Aorta (tissue), 5 donors: Measurements from ENCODE around the gene HYI. TPM values are rescaled to one million over a fixed set of nuclear protein-coding genes. Genes with fewer than 3 reads are reported as not detected.
A peak's percentile ranks its signal among the peaks of the same experiment; 100 is the strongest.

ENCODE experiments used
- ATAC-seq: fragments of 200-7000 bp; cut with Tn5 transposase; one replicate; pipeline ENCODE4 v1.9.1; 2022; ENCODE audit warnings: moderate library complexity; ENCODE audit not compliant: low FRiP score
- DNase-seq, 2 donors: peaks; one replicate each; pipeline ENCODE4 v3.0.0-alpha.2; 2020
- H3K27ac ChIP-seq, 2 donors: one replicate each; pipeline ENCODE4 v1.5.1; 2013; ENCODE audit warnings: low read length in 2 of 2, mild to moderate bottlenecking in 2 of 2, moderate library complexity in 2 of 2, control low read depth in 1 of 2, inconsistent platforms in 1 of 2, low read depth in 1 of 2
- H3K27me3 ChIP-seq, 2 donors: one replicate each; pipeline ENCODE4 v1.6.1; 2013; ENCODE audit warnings: control low read depth in 1 of 2, low read length in 1 of 2, mild to moderate bottlenecking in 1 of 2, moderate library complexity in 1 of 2; ENCODE audit not compliant: insufficient read depth in 2 of 2, control insufficient read depth in 1 of 2
- H3K36me3 ChIP-seq, 2 donors: one replicate each; pipeline ENCODE4 v1.6.1; 2013; ENCODE audit warnings: control low read depth in 1 of 2, low read length in 1 of 2, mild to moderate bottlenecking in 1 of 2; ENCODE audit not compliant: insufficient read depth in 2 of 2, control insufficient read depth in 1 of 2
- H3K4me1 ChIP-seq, 2 donors: one replicate each; pipeline ENCODE4 v1.6.1; 2013; ENCODE audit warnings: low read length in 2 of 2, control low read depth in 1 of 2, mild to moderate bottlenecking in 1 of 2, moderate library complexity in 1 of 2; ENCODE audit not compliant: insufficient read depth in 2 of 2, control insufficient read depth in 1 of 2
- H3K4me3 ChIP-seq, 2 donors: one replicate each; pipeline ENCODE4 v1.5.1; 2013; ENCODE audit warnings: low read length in 2 of 2, control low read depth in 1 of 2, mild to moderate bottlenecking in 1 of 2
- H3K9me3 ChIP-seq: one replicate; pipeline ENCODE4 v1.6.1; 2013; ENCODE audit warnings: mild to moderate bottlenecking, low read length; ENCODE audit not compliant: control insufficient read depth
- WGBS, 2 donors: extraction: QIAGEN DNeasy Blood & Tissue Kit; methylation state at CpG; one replicate each; pipeline ENCODE4 v1.1.7; 2013; 5-methylcytosine and 5-hydroxymethylcytosine counted together
- intact Hi-C, 2 donors: fragments of 100-400 bp; cut with DNase I; formaldehyde crosslinking; loops; one replicate each; pipeline versions ENCODE4 v1.14.2 to v1.15.0; 2022
- polyA plus RNA-seq, 2 donors: library from polyadenylated mRNA; stranded (reverse); fragments of 200-250 nt; gene quantifications; one replicate each; pipeline ENCODE4 v1.2.3, GENCODE V29; 2013
- total RNA-seq, 2 donors: library from RNA; stranded (reverse); fragmentation: NEBNext Ultra II Directional; extraction: Animal tissue kit (Norgen Biotek cat#: 25700); gene quantifications; one replicate each; pipeline ENCODE4 v1.2.1, GENCODE V29; 2021
- donor health status: healthy with polysubstance abuse.
- donor health status: Bipolar disorder and iron deficiency.
- donor health status: DM: no; HTN: no; CAD: no.
- donor health status: DM: no; HTN: no; CAD: no.
- donor health status: DM: yes; HTN: yes; CAD: no.

Gene HYI
- total and polyA plus RNA-seq, 4 donors: 38.0 to 190 (median 63.6) TPM

DNA sequence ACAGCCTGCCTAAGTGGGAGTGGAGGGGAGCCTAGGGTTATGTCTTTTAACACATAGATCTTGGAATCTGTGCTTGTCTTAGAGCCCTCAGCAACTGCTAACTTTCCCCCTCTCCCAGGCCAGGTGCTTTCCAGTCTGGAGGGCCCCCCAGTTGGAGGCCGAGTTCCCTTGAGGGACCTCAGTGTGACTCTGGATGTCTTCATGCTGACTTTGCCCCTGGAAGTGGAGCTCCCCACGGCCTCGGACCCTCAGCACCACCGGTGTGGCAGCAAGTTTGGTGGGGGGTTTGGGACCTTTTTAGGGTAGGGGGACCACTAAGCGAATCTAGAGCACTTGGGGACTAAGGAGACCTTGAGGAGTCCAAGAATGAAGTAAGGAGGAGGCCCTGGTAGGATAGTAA lies 22.9 kb downstream of the HYI start:
- intact Hi-C loops: no loop called here
- Histone ChIP-seq H3K4me1 (no peaks in the 10 kb centered on the region), H3K9me3 (no peaks in the 10 kb centered on the region), H3K27me3 (no peaks in the 10 kb centered on the region), H3K27ac (no peak overlapping the region), H3K36me3 (peaks cover 13 to 18% of the 10 kb centered on the region in 2 donors), H3K4me3 (no peak overlapping the region)
- DNase-seq (peak in 1 of 2 donors; percentile 35), ATAC-seq (no peak)
- WGBS, 2 donors: 95 to 96% methylated on average over 5 of the region's 5 CpGs

- H3K4me3 ChIP-seq: no peak overlapping the region
- intact Hi-C loops: no loop called here
- H3K9me3 ChIP-seq: no peaks in the 10 kb centered on the region
- WGBS, 2 donors: 86% methylated on average over 9 of the region's 9 CpGs
- H3K36me3 ChIP-seq: peaks cover 10 to 21% of the 10 kb centered on the region in 2 donors
- peak in 1 of 2 donors; percentile 47 for DNase-seq
- H3K27me3 ChIP-seq: no peaks in the 10 kb centered on the region
- H3K27ac ChIP-seq: no peak overlapping the region
- no peak for ATAC-seq
- H3K4me1 ChIP-seq: no peaks in the 10 kb centered on the region
Measured at GRCh38 chr1:43427941-43428340, 25.8 kb downstream of the HYI start.

DNA sequence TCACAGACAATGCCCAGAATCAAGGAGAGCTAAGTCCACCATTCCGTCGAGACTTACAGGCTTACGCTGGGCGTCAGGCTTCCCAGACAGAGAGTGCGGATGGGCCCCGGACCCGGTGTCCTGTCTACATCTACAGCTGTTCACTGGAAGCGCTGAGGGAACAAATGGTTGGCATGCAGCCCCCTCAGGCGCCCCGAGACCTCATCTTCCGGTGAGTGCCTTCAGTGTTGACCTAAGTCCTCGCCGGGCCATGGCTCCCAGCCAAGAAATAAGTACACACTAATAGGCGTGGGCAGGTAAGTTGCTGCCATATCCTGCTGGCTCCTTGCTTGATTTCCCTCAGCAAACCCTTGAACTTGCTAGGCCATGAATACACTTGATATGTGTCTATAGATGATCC lies 26.2 kb downstream of the HYI start:
- peak in 1 of 2 donors; percentile 67 for DNase-seq
- Histone ChIP-seq H3K4me1 (no peaks in the 10 kb centered on the region), H3K27me3 (no peaks in the 10 kb centered on the region), H3K36me3 (peaks cover 8 to 21% of the 10 kb centered on the region in 2 donors), H3K9me3 (no peaks in the 10 kb centered on the region), H3K4me3 (no peak overlapping the region), H3K27ac (no peak overlapping the region)
- 85 to 87% methylated on average over 14 of the region's 14 CpGs for WGBS, 2 donors
- no peak for ATAC-seq
- intact Hi-C loops: no loop called here

- peaks cover 4 to 30% of the 10 kb centered on the region in 2 donors for H3K36me3 ChIP-seq
- intact Hi-C loops: no loop called here
- no peak overlapping the region for H3K27ac ChIP-seq
- H3K27me3 ChIP-seq: no peaks in the 10 kb centered on the region
- peak in 1 of 2 donors; percentile 72 for DNase-seq
- 87 to 89% methylated on average over 11 of the region's 11 CpGs for WGBS, 2 donors
- H3K9me3 ChIP-seq: no peaks in the 10 kb centered on the region
- H3K4me1 ChIP-seq: no peaks in the 10 kb centered on the region
- H3K4me3 ChIP-seq: no peak overlapping the region
- ATAC-seq: no peak
Measured at GRCh38 chr1:43426221-43426620, 27.5 kb downstream of the HYI start.

DNA sequence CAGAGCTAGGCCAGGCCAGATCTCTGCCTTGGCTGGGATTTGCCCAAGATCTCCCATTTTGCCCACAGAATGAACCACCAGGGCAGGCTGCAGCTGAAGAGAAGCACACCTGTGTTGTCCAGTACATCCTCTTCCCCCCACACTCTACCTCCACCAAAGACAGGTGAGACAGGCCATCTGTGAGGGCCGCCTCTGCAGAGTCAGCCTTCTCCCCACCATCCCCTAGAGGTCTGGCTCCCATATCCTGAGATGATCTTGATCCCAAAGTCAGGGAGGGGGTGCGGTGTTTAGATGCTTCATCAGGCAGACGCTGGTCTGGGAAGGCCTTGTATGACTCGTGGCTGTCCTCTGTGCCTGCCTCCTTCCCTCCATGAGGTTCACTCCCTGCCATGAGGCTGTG lies 28.7 kb downstream of the HYI start:
- Histone ChIP-seq H3K4me3 (no peak overlapping the region), H3K36me3 (peaks cover 4 to 30% of the 10 kb centered on the region in 2 donors), H3K4me1 (no peaks in the 10 kb centered on the region), H3K9me3 (no peaks in the 10 kb centered on the region), H3K27me3 (no peaks in the 10 kb centered on the region), H3K27ac (no peak overlapping the region)
- peak in 1 of 2 donors; percentile 63 for DNase-seq
- ATAC-seq: no peak
- WGBS, 2 donors: 82 to 87% methylated on average over 4 of the region's 4 CpGs
- intact Hi-C loops: no loop called here

DNA sequence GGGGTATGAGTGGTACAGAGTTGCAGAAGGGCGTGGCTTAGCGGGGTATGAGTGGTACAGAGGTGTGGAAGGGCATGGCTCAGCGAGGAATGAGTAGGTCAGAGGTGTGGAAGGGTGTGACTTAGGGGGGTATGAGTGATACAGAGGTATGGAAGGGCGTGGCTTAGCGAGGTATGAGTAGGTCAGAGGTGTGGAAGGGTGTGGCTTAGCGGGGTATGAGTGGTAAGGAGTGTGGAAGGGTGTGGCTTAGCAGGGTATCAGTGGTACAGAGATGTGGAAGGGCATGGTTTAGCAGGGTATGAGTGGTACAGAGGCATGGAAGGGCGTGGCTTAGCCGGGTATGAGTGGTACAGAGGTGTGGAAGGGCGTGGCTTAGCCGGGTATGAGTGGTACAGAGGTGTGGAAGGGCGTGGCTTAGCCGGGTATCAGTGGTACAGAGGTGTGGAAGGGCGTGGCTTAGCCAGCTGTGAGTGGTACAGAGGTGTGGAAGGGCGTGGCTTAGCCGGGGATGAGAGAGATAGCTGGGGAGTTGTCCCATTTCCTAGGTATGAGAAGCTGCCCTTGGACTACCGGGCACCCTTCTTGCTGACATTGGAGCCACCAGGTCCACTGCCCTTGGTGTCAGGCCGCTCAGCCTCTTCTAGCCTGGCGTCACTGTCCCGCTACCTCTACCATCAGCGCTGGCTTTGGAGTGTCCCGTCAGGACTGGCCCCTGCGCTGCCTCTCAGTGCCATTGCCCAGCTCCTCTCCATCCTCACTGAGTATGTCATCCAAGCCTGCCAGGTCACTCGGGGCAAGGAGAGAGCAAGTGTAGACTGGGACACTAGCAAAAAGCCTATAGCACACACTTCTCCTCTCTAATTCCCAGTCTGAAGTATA lies 29.8 kb downstream of the HYI start:
- 94% methylated on average over 23 of the region's 23 CpGs for WGBS, 2 donors
- H3K4me1 ChIP-seq: no peaks in the 10 kb centered on the region
- DNase-seq: peak in 1 of 2 donors; percentile 53
- H3K4me3 ChIP-seq: no peak overlapping the region
- H3K36me3 ChIP-seq: peaks cover under 1 to 28% of the 10 kb centered on the region in 2 donors
- intact Hi-C loops: no loop called here
- no peak for ATAC-seq
- no peak overlapping the region for H3K27ac ChIP-seq
- H3K27me3 ChIP-seq: no peaks in the 10 kb centered on the region
- no peaks in the 10 kb centered on the region for H3K9me3 ChIP-seq

DNA sequence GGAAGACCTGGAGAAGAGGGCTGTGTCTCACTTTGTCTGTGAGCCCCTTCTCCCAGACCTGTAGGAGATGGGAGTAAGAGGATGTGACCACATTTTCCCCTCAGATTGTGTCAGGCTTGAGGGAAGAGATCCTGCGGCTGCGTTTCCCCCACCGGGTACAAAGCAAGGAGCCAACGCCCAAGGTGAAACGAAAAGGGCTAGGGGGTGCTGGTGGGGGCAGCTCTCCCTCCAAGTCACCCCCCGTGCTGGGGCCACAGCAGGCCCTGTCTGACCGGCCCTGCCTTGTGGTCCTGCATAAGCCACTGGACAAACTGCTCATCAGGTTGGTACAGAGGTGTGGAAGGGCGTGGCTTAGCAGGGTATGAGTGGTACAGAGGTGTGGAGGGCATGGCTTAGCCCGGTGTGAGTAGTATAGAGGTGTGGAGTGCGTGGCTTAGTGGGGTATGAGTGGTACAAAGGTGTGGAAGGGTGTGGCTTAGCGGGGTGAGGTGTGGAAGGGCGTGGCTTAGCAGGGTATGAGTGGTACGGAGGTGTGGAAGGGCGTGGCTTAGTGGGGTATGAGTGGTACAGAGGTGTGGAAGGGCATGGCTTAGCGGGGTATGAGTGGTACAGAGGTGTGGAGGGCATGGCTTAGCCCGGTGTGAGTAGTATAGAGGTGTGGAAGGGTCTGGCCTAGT lies 30.6 kb downstream of the HYI start:
- no peak for ATAC-seq
- intact Hi-C loops: no loop called here
- Histone ChIP-seq H3K4me1 (no peaks in the 10 kb centered on the region), H3K27me3 (no peaks in the 10 kb centered on the region), H3K36me3 (peaks cover 3 to 29% of the 10 kb centered on the region in 2 donors), H3K9me3 (no peaks in the 10 kb centered on the region), H3K27ac (no peak overlapping the region), H3K4me3 (no peak overlapping the region)
- peak in 1 of 2 donors; percentile 52 for DNase-seq
- WGBS, 2 donors: 94% methylated on average over 16 of the region's 16 CpGs

DNA sequence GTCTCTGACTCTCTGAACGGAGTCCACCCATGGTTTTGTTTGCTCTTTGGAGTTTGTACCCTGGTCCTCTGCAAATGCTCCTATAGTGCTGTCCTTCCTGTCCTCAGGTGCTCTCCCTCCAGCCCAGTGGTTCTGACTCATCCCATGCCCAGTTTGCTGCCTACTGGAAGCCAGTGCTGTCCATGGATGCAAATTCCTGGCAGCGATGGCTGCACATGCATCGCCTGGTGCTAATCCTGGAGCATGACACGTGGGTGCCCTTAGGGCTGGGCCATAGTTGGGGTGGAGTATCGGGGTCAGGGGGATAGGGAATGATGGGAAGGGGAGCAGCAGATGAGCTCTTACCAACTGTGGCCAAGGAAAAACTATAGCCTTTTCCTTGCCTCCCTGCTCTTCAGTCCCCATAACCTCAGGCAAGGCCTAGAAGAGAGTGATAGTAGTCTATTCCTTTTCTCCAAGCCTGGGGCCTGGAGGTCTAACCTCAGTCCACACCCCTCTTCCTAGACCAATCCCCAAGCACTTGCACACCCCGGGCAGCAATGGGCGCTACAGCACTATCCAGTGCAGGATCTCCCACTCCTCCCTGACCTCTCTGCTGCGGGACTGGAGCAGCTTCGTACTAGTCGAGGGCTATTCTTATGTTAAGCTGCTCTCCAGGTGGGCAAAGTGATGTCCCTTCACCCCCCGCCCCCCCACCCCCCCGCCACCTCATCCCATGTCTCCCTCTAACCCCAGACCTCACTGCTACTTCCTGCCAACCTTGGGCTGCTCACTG lies 31.6 kb downstream of the HYI start:
- H3K27me3 ChIP-seq: no peaks in the 10 kb centered on the region
- no peaks in the 10 kb centered on the region for H3K9me3 ChIP-seq
- H3K36me3 ChIP-seq: peaks cover 5 to 28% of the 10 kb centered on the region in 2 donors
- no peaks in the 10 kb centered on the region for H3K4me1 ChIP-seq
- 85 to 87% methylated on average over 12 of the region's 12 CpGs for WGBS, 2 donors
- ATAC-seq (no peak), DNase-seq (peak in 1 of 2 donors; percentile 48)
- no peak overlapping the region for H3K4me3 ChIP-seq
- intact Hi-C loops: no loop called here
- no peak overlapping the region for H3K27ac ChIP-seq
